ENCODE results near the gene CHD5. TPM values are rescaled to one million over a fixed set of nuclear protein-coding genes. Genes with fewer than 3 reads are reported as not detected.

CHD5 gene
- polyA plus RNA-seq, 1 experiment: 0.04 TPM

GRCh38 chr1:6151291-6151822 lies 28.8 kb downstream of the CHD5 start:
- no peak overlapping the region for H3K4me3 ChIP-seq (ENCODE audit: low read depth, low read length)
- POLR2A ChIA-PET: no interaction called here
- H3K36me3 ChIP-seq (ENCODE audit: control insufficient read depth, insufficient read depth, low read length): no peaks in the 10 kb centered on the region
- CTCF ChIA-PET: no interaction called here
- H3K27me3 ChIP-seq (ENCODE audit: control insufficient read depth, insufficient read depth, low read length): no peaks in the 10 kb centered on the region
- no peak for TF ChIP-seq CTCF (IDR thresholded peaks at IDR 0.05; ENCODE audit: insufficient read depth, low read depth, low read length)
- DNase-seq (ENCODE audit: low read depth): no peak

GRCh38 chr1:6150006-6150938 lies 29.8 kb downstream of the CHD5 start:
- CTCF ChIA-PET: no interaction called here

GRCh38 chr1:6149597-6149996 lies 30.5 kb downstream of the CHD5 start:
- H3K27me3 ChIP-seq (ENCODE audit: control insufficient read depth, insufficient read depth, low read length): peaks cover 6% of the 10 kb centered on the region
- H3K4me3 ChIP-seq (ENCODE audit: low read depth, low read length): no peak overlapping the region
- H3K36me3 ChIP-seq (ENCODE audit: control insufficient read depth, insufficient read depth, low read length): no peaks in the 10 kb centered on the region
- no peak for TF ChIP-seq CTCF (IDR thresholded peaks at IDR 0.05; ENCODE audit: insufficient read depth, low read depth, low read length)
- ChIA-PET CTCF (no interaction called here), POLR2A (no interaction called here)
- no peak for DNase-seq (ENCODE audit: low read depth)

More at GRCh38 chr1:6150006-6150938, 29.8 kb downstream of the CHD5 start:
- TF ChIP-seq CTCF (IDR thresholded peaks at IDR 0.05; ENCODE audit: insufficient read depth, low read depth, low read length): no peak
- no peaks in the 10 kb centered on the region for H3K36me3 ChIP-seq (ENCODE audit: control insufficient read depth, insufficient read depth, low read length)
- H3K27me3 ChIP-seq (ENCODE audit: control insufficient read depth, insufficient read depth, low read length): peaks cover 3% of the 10 kb centered on the region; the same call in 1 of the 2 replicates
- no peak for DNase-seq (ENCODE audit: low read depth)
- H3K4me3 ChIP-seq (ENCODE audit: low read depth, low read length): no peak overlapping the region
- POLR2A ChIA-PET: no interaction called here

DNA sequence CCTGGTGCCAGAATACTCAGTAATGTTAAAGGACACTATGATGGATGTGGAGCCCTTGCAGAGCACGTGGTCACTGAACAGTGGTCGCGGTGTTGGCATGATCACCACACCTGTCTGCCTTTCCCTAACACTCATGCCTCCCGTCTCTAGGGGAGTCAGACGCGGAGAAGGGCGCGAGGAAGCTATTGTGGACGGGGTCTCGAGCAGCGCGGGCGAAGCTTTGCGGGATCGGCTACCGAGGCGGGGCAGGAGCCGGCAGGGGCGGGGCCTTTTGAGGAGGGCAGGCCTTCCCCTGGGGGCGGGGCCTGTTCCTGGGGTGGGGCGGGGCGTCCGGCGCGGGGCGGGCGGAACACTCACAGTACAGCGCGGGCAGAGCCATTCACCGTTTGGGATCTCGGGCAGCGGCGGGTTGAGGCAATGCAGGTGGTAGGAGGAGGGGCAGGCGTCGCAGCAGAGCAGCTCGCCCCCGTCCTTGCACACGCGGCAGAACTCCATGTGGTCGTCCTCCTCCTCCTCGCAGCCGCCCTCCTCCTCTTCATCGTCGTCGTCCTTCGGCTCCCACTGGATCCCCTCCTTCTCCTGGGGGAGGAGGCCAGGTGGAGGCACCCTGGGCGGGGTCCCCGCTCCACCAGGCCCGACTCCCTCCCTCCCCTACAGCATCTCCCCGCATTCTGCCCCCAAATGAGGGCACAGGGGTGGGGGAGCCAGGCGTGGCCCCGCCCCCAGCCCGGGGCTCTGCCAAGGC lies 31.5 kb downstream of the CHD5 start:
- no peak for TF ChIP-seq CTCF (IDR thresholded peaks at IDR 0.05; ENCODE audit: insufficient read depth, low read depth, low read length)
- ChIA-PET CTCF (no interaction called here), POLR2A (no interaction called here)
- no peaks in the 10 kb centered on the region for H3K36me3 ChIP-seq (ENCODE audit: control insufficient read depth, insufficient read depth, low read length)
- no peak overlapping the region for H3K4me3 ChIP-seq (ENCODE audit: low read depth, low read length)
- no peak for DNase-seq (ENCODE audit: low read depth)
- peaks cover 6% of the 10 kb centered on the region for H3K27me3 ChIP-seq (ENCODE audit: control insufficient read depth, insufficient read depth, low read length)

- Histone ChIP-seq H3K4me3 (ENCODE audit: low read depth, low read length) (no peak overlapping the region), H3K27me3 (ENCODE audit: control insufficient read depth, insufficient read depth, low read length) (peaks cover 6% of the 10 kb centered on the region), H3K36me3 (ENCODE audit: control insufficient read depth, insufficient read depth, low read length) (no peaks in the 10 kb centered on the region)
- TF ChIP-seq CTCF (IDR thresholded peaks at IDR 0.05; ENCODE audit: insufficient read depth, low read depth, low read length): no peak
- no peak for DNase-seq (ENCODE audit: low read depth)
- ChIA-PET POLR2A (no interaction called here), CTCF (no interaction called here)
These were observed 34.2 kb downstream of the CHD5 start for GRCh38 chr1:6145864-6146410.
